SJSA1 (cell line): ENCODE results near the gene PZP. TPM values are rescaled to one million over a fixed set of nuclear protein-coding genes. Genes with fewer than 3 reads are reported as not detected.
"Not testable (repeated sequence)": the region's sequence is repeated elsewhere in the genome, so short reads cannot be mapped to it uniquely, and the experiment has no call there.

Source experiments
- DNase-seq, 2 experiments: peaks; one replicate each; pipeline ENCODE4 v3.0.0-alpha.2; 2015 to 2020; ENCODE audit warnings: low spot score in 2 of 2, low read depth in 1 of 2
- H3K27ac ChIP-seq: fragments of 250-450 bp; sonication (Bioruptor Pico); 2 replicates; pipeline ENCODE4 v1.5.1; 2020; ENCODE audit warnings: mild to moderate bottlenecking, moderate library complexity
- H3K27me3 ChIP-seq: fragments of 250-450 bp; sonication (Bioruptor Pico); replicated peaks from 2 replicates; pipeline ENCODE4 v1.5.1; 2020; ENCODE audit warnings: mild to moderate bottlenecking, moderate library complexity
- H3K36me3 ChIP-seq: fragments of 250-450 bp; sonication (Bioruptor Pico); 2 replicates; pipeline ENCODE4 v1.5.1; 2020; ENCODE audit warnings: mild to moderate bottlenecking
- H3K4me1 ChIP-seq: fragments of 250-450 bp; sonication (Bioruptor Pico); replicated peaks from 2 replicates; pipeline ENCODE4 v1.6.1; 2021; ENCODE audit warnings: mild to moderate bottlenecking
- H3K4me3 ChIP-seq: fragments of 250-450 bp; sonication (Bioruptor Pico); 2 replicates; pipeline ENCODE4 v1.5.1; 2020; ENCODE audit warnings: mild to moderate bottlenecking
- H3K9me3 ChIP-seq: fragments of 250-450 bp; sonication (Bioruptor Pico); replicated peaks from 2 replicates; pipeline ENCODE4 v1.5.1; 2020; ENCODE audit warnings: mild to moderate bottlenecking
- total RNA-seq: library from RNA; depleted of rRNA; stranded (reverse); fragments of >200 nt; shearing (Covaris generic); gene quantifications from 2 replicates; pipeline ENCODE4 v1.2.3, GENCODE V29; 2014

PZP gene
- total RNA-seq, 1 experiment from 2014 or later: not detected

GRCh38 chr12:9156119-9156518, 52.1 kb downstream of the PZP start:
- H3K27ac ChIP-seq: no peak overlapping the region
- H3K9me3 ChIP-seq: no peaks in the 10 kb centered on the region
- no peak for DNase-seq
- H3K4me3 ChIP-seq: no peak overlapping the region
- H3K27me3 ChIP-seq: no peaks in the 10 kb centered on the region
- no peaks in the 10 kb centered on the region for H3K36me3 ChIP-seq
- no peaks in the 10 kb centered on the region for H3K4me1 ChIP-seq

GRCh38 chr12:9149372-9149771, 58.8 kb downstream of the PZP start:
- no peaks in the 10 kb centered on the region for H3K9me3 ChIP-seq
- DNase-seq: no peak
- H3K27ac ChIP-seq: no peak overlapping the region
- H3K27me3 ChIP-seq: no peaks in the 10 kb centered on the region
- no peaks in the 10 kb centered on the region for H3K4me1 ChIP-seq
- no peak overlapping the region for H3K4me3 ChIP-seq
- no peaks in the 10 kb centered on the region for H3K36me3 ChIP-seq

- H3K4me3 ChIP-seq: no peak overlapping the region
- H3K27ac ChIP-seq: no peak overlapping the region
- no peaks in the 10 kb centered on the region for H3K36me3 ChIP-seq
- DNase-seq: no peak
- no peaks in the 10 kb centered on the region for H3K4me1 ChIP-seq
- H3K9me3 ChIP-seq: no peaks in the 10 kb centered on the region
- no peaks in the 10 kb centered on the region for H3K27me3 ChIP-seq
Measured at GRCh38 chr12:9148926-9149325, 59.3 kb downstream of the PZP start.

- H3K36me3 ChIP-seq: no peaks in the 10 kb centered on the region
- no peaks in the 10 kb centered on the region for H3K27me3 ChIP-seq
- H3K9me3 ChIP-seq: no peaks in the 10 kb centered on the region
- no peak for DNase-seq
- H3K4me3 ChIP-seq: no peak overlapping the region
- no peak overlapping the region for H3K27ac ChIP-seq
- no peaks in the 10 kb centered on the region for H3K4me1 ChIP-seq
Measured at GRCh38 chr12:9147461-9147860, 60.7 kb downstream of the PZP start.

- no peaks in the 10 kb centered on the region for H3K4me1 ChIP-seq
- no peak overlapping the region for H3K27ac ChIP-seq
- H3K36me3 ChIP-seq: no peaks in the 10 kb centered on the region
- H3K9me3 ChIP-seq: no peaks in the 10 kb centered on the region
- no peak overlapping the region for H3K4me3 ChIP-seq
- no peak for DNase-seq
- no peaks in the 10 kb centered on the region for H3K27me3 ChIP-seq
Measured at GRCh38 chr12:9144730-9145106, 63.5 kb downstream of the PZP start.

GRCh38 chr12:9143929-9144729, 64.1 kb downstream of the PZP start:
- Histone ChIP-seq H3K4me1 (no peaks in the 10 kb centered on the region), H3K36me3 (no peaks in the 10 kb centered on the region), H3K9me3 (no peaks in the 10 kb centered on the region), H3K27ac (no peak overlapping the region), H3K4me3 (no peak overlapping the region), H3K27me3 (no peaks in the 10 kb centered on the region)
- no peak for DNase-seq

GRCh38 chr12:9143137-9143536, 65.1 kb downstream of the PZP start:
- no peak for DNase-seq
- Histone ChIP-seq H3K9me3 (no peaks in the 10 kb centered on the region), H3K36me3 (no peaks in the 10 kb centered on the region), H3K4me3 (no peak overlapping the region), H3K4me1 (no peaks in the 10 kb centered on the region), H3K27ac (no peak overlapping the region), H3K27me3 (no peaks in the 10 kb centered on the region)

GRCh38 chr12:9139588-9140290, 68.5 kb downstream of the PZP start:
- H3K4me1 ChIP-seq, H3K4me3 ChIP-seq, DNase-seq, H3K9me3 ChIP-seq, H3K27ac ChIP-seq, H3K36me3 ChIP-seq, H3K27me3 ChIP-seq: not testable (repeated sequence)

- Histone ChIP-seq H3K4me3 (no peak overlapping the region), H3K27me3 (no peaks in the 10 kb centered on the region), H3K36me3 (no peaks in the 10 kb centered on the region), H3K27ac (no peak overlapping the region), H3K9me3 (no peaks in the 10 kb centered on the region), H3K4me1 (no peaks in the 10 kb centered on the region)
- DNase-seq: no peak
Measured at GRCh38 chr12:9135903-9136310, 72.3 kb downstream of the PZP start.

- Histone ChIP-seq H3K4me1 (no peaks in the 10 kb centered on the region), H3K27ac (no peak overlapping the region), H3K36me3 (no peaks in the 10 kb centered on the region), H3K27me3 (no peaks in the 10 kb centered on the region), H3K4me3 (no peak overlapping the region), H3K9me3 (no peaks in the 10 kb centered on the region)
- no peak for DNase-seq
Measured at GRCh38 chr12:9134981-9135628, 73.1 kb downstream of the PZP start.

GRCh38 chr12:9133216-9133916, 74.8 kb downstream of the PZP start:
- Histone ChIP-seq H3K4me3 (no peak overlapping the region), H3K27me3 (no peaks in the 10 kb centered on the region), H3K36me3 (no peaks in the 10 kb centered on the region), H3K9me3 (no peaks in the 10 kb centered on the region), H3K27ac (no peak overlapping the region), H3K4me1 (no peaks in the 10 kb centered on the region)
- no peak for DNase-seq

- no peaks in the 10 kb centered on the region for H3K27me3 ChIP-seq
- DNase-seq: no peak
- no peaks in the 10 kb centered on the region for H3K9me3 ChIP-seq
- H3K4me1 ChIP-seq: no peaks in the 10 kb centered on the region
- H3K27ac ChIP-seq: no peak overlapping the region
- no peaks in the 10 kb centered on the region for H3K36me3 ChIP-seq
- H3K4me3 ChIP-seq: no peak overlapping the region
Measured at GRCh38 chr12:9132008-9132535, 76.1 kb downstream of the PZP start.

GRCh38 chr12:9130244-9130643, 78.0 kb downstream of the PZP start:
- Histone ChIP-seq H3K36me3 (no peaks in the 10 kb centered on the region), H3K27ac (no peak overlapping the region), H3K4me3 (no peak overlapping the region), H3K27me3 (no peaks in the 10 kb centered on the region), H3K4me1 (no peaks in the 10 kb centered on the region), H3K9me3 (no peaks in the 10 kb centered on the region)
- no peak for DNase-seq
